Mesenteric fat pad (tissue), 1 donor: ENCODE data around the gene SLC47A1. TPM values are rescaled to one million over a fixed set of nuclear protein-coding genes. Genes with fewer than 3 reads are reported as not detected.
"Not testable (repeated sequence)": the region's sequence is repeated elsewhere in the genome, so short reads cannot be mapped to it uniquely, and the experiment has no call there.

Source experiments
- DNase-seq: peaks from one replicate; pipeline ENCODE4 v3.0.0-alpha.2; 2020; ENCODE audit warnings: low spot score
- total RNA-seq: library from RNA; stranded (reverse); fragmentation: NEBNext Ultra II Directional; extraction: Animal tissue kit (Norgen Biotek cat#: 25700); gene quantifications from one replicate; pipeline ENCODE4 v1.2.1, GENCODE V29; 2021
- donor health status: DM: yes; HTN: yes; CAD: no.

Gene SLC47A1
- total RNA-seq, 1 donor from 2014 or later, result 7.0 TPM

- DNase-seq, result not testable (repeated sequence)
Observed at GRCh38 chr17:19519388-19520291, 14.0 kb upstream of the SLC47A1 start.

- DNase-seq, result no peak
Observed at GRCh38 chr17:19520641-19521040, 13.0 kb upstream of the SLC47A1 start.

- DNase-seq, result no peak
Observed at GRCh38 chr17:19523690-19524089, 10.0 kb upstream of the SLC47A1 start.

- DNase-seq, result not testable (repeated sequence)
Observed at GRCh38 chr17:19526950-19527349, 6.7 kb upstream of the SLC47A1 start.

- DNase-seq, result no peak
Observed at GRCh38 chr17:19531780-19532501, 1.7 kb upstream of the SLC47A1 start.

GRCh38 chr17:19533036-19533717 lies 477 bp upstream of the SLC47A1 start:
- DNase-seq, result no peak

- DNase-seq, result no peak
Observed at GRCh38 chr17:19534562-19535149, 1.0 kb downstream of the SLC47A1 start.

- no peak for DNase-seq
Observed at GRCh38 chr17:19537111-19537510, 3.5 kb downstream of the SLC47A1 start.

- no peak for DNase-seq
Observed at GRCh38 chr17:19538095-19539039, 4.7 kb downstream of the SLC47A1 start.

- no peak for DNase-seq
Observed at GRCh38 chr17:19539040-19539399, 5.4 kb downstream of the SLC47A1 start.

- no peak for DNase-seq
Observed at GRCh38 chr17:19539841-19540311, 6.2 kb downstream of the SLC47A1 start.

- DNase-seq, result no peak
Observed at GRCh38 chr17:19540706-19541370, 7.2 kb downstream of the SLC47A1 start.

- DNase-seq, result no peak
Observed at GRCh38 chr17:19541445-19541844, 7.8 kb downstream of the SLC47A1 start.

- DNase-seq, result no peak
Observed at GRCh38 chr17:19542247-19542646, 8.6 kb downstream of the SLC47A1 start.

- no peak for DNase-seq
Observed at GRCh38 chr17:19544366-19544765, 10.7 kb downstream of the SLC47A1 start.

- no peak for DNase-seq
Observed at GRCh38 chr17:19546289-19547065, 12.8 kb downstream of the SLC47A1 start.

- no peak for DNase-seq
Observed at GRCh38 chr17:19549746-19550623, 16.3 kb downstream of the SLC47A1 start.

GRCh38 chr17:19551165-19551564 lies 17.5 kb downstream of the SLC47A1 start:
- no peak for DNase-seq
